ENCODE data around the gene PTTG1IP. TPM values are rescaled to one million over a fixed set of nuclear protein-coding genes. Genes with fewer than 3 reads are reported as not detected.
"Not testable (repeated sequence)": the region's sequence is repeated elsewhere in the genome, so short reads cannot be mapped to it uniquely, and the experiment has no call there.

PTTG1IP gene
- total RNA-seq, 2 experiments from 2014 or later: 60.7 to 61.8 TPM

GRCh38 chr21:44917446-44918106 is 44.1 kb upstream of the PTTG1IP start:
- intact Hi-C loops (cut with micrococcal nuclease): no loop called here
- Mint-ChIP-seq H3K4me1 (ENCODE audit: low read depth) (peaks cover 59% of the 10 kb centered on the region), H3K27me3 (no peaks in the 10 kb centered on the region), H3K9me3 (no peaks in the 10 kb centered on the region), H3K36me3 (ENCODE audit: low read depth) (peaks cover 60% of the 10 kb centered on the region), H3K4me3 (peak overlapping the region; percentile 100), H3K27ac (peak overlapping the region; percentile 80)
- DNase-seq: no peak
- no peak for TF ChIP-seq CTCF (IDR thresholded peaks at IDR 0.05)
- ChIA-PET CTCF (interaction anchor here (0.8 to 7.5 kb wide), 6 partner anchors 9 to 124 kb away, joined by 3 to 63 read pairs (median 6); partner anchors contain the start of gene UBE2G2), POLR2A (interaction anchor here (0.6 to 8.4 kb wide), 6 partner anchors 14 to 88 kb away, joined by 3 to 55 read pairs (median 4); no protein-coding TSS in a partner anchor)
- no peak for ATAC-seq

- ATAC-seq (no peak), DNase-seq (no peak)
- peaks cover 56% of the 10 kb centered on the region for H3K36me3 Mint-ChIP-seq (ENCODE audit: low read depth)
- no peaks in the 10 kb centered on the region for H3K27me3 Mint-ChIP-seq
- H3K9me3 Mint-ChIP-seq: no peaks in the 10 kb centered on the region
- intact Hi-C loops (cut with micrococcal nuclease): no loop called here
- no peak for TF ChIP-seq CTCF (IDR thresholded peaks at IDR 0.05)
- peak overlapping the region; percentile 80 for H3K27ac Mint-ChIP-seq
- ChIA-PET POLR2A (interaction anchor here (1.4 to 8.4 kb wide), 5 partner anchors 15 to 33 kb away, joined by 4 to 55 read pairs (median 4); no protein-coding TSS in a partner anchor), CTCF (interaction anchor here (0.6 to 7.5 kb wide), 8 partner anchors 10 to 211 kb away, joined by 3 to 63 read pairs (median 4); partner anchors contain the start of gene UBE2G2)
- H3K4me1 Mint-ChIP-seq (ENCODE audit: low read depth): peaks cover 63% of the 10 kb centered on the region
- peak overlapping the region; percentile 100 for H3K4me3 Mint-ChIP-seq
These were observed 43.5 kb upstream of the PTTG1IP start for GRCh38 chr21:44916965-44917364.

GRCh38 chr21:44914176-44914874 is 40.8 kb upstream of the PTTG1IP start:
- ChIA-PET POLR2A (interaction anchor here (0.6 to 8.4 kb wide), 8 partner anchors 12 to 44 kb away, joined by 3 to 55 read pairs (median 4); no protein-coding TSS in a partner anchor), CTCF (interaction anchor here (0.9 to 7.5 kb wide), 7 partner anchors 17 to 224 kb away, joined by 3 to 63 read pairs (median 4); no protein-coding TSS in a partner anchor)
- TF ChIP-seq CTCF (IDR thresholded peaks at IDR 0.05): no peak
- Mint-ChIP-seq H3K9me3 (no peaks in the 10 kb centered on the region), H3K4me1 (ENCODE audit: low read depth) (peaks cover 81% of the 10 kb centered on the region), H3K27ac (peak overlapping the region; percentile 89), H3K4me3 (peak overlapping the region; percentile 70), H3K36me3 (ENCODE audit: low read depth) (peaks cover 54% of the 10 kb centered on the region), H3K27me3 (no peaks in the 10 kb centered on the region)
- ATAC-seq (peak; percentile 66), DNase-seq (peak; percentile 87)
- intact Hi-C loops (cut with micrococcal nuclease): no loop called here

- TF ChIP-seq CTCF (IDR thresholded peaks at IDR 0.05): no peak
- Mint-ChIP-seq H3K4me3 (peak overlapping the region; percentile 70), H3K36me3 (ENCODE audit: low read depth) (peaks cover 55% of the 10 kb centered on the region), H3K4me1 (ENCODE audit: low read depth) (peaks cover 86% of the 10 kb centered on the region), H3K27ac (peak overlapping the region; percentile 89), H3K9me3 (no peaks in the 10 kb centered on the region), H3K27me3 (no peaks in the 10 kb centered on the region)
- DNase-seq: peak; percentile 22
- intact Hi-C loops (cut with micrococcal nuclease): no loop called here
- POLR2A ChIA-PET: interaction anchor here (0.6 to 8.4 kb wide), 8 partner anchors 13 to 39 kb away, joined by 3 to 55 read pairs (median 4); no protein-coding TSS in a partner anchor
- ATAC-seq: no peak
- CTCF ChIA-PET: interaction anchor here (0.9 to 7.5 kb wide), 6 partner anchors 16 to 225 kb away, joined by 3 to 63 read pairs (median 4); no protein-coding TSS in a partner anchor
These were observed 40.1 kb upstream of the PTTG1IP start for GRCh38 chr21:44913425-44914175.

- POLR2A ChIA-PET: interaction anchor here (0.8 to 8.4 kb wide), 5 partner anchors 14 to 38 kb away, joined by 3 to 55 read pairs (median 13); partner anchors contain the start of gene SLX9
- CTCF ChIA-PET: interaction anchor here (0.6 to 7.5 kb wide), 6 partner anchors 15 to 226 kb away, joined by 3 to 63 read pairs (median 8); no protein-coding TSS in a partner anchor
- Mint-ChIP-seq H3K27ac (peak overlapping the region; percentile 89), H3K36me3 (ENCODE audit: low read depth) (peaks cover 52% of the 10 kb centered on the region), H3K4me1 (ENCODE audit: low read depth) (peaks cover 87% of the 10 kb centered on the region), H3K4me3 (peak overlapping the region; percentile 70)
- ATAC-seq; H3K9me3 Mint-ChIP-seq; intact Hi-C loops (cut with micrococcal nuclease); H3K27me3 Mint-ChIP-seq; DNase-seq: not testable (repeated sequence)
These were observed 39.3 kb upstream of the PTTG1IP start for GRCh38 chr21:44912506-44913412.

Data from activated CD8-positive, alpha-beta T cell treated with anti-CD3 and anti-CD28 coated beads for 36 hours (primary cell).